Gastroesophageal sphincter (tissue), 4 donors: Measurements from ENCODE around the gene SETD1A. TPM values are rescaled to one million over a fixed set of nuclear protein-coding genes. Genes with fewer than 3 reads are reported as not detected.

Experiments used
- ATAC-seq: fragments of 150-250 bp; one replicate; pipeline ENCODE4 v1.9.1; 2016; ENCODE audit warnings: mild to moderate bottlenecking, moderate library complexity
- H3K27ac ChIP-seq, 4 donors: fragments of 200-600 bp; sonication (generic) in 3 of 4; 1 replicate in 3 of 4; 2 replicates in 1 of 4; pipeline ENCODE4 v1.5.1; 2016 to 2019
- H3K27me3 ChIP-seq: fragments of 200-600 bp; sonication (generic); one replicate; pipeline ENCODE4 v1.5.1; 2019
- H3K36me3 ChIP-seq, 2 donors: fragments of 200-600 bp; sonication (generic); one replicate each; pipeline ENCODE4 v1.5.1; 2019; ENCODE audit warnings: control low read depth in 1 of 2
- H3K4me1 ChIP-seq, 3 donors: fragments of 200-600 bp; sonication (generic); 1 replicate in 2 of 3; 2 replicates in 1 of 3; pipeline ENCODE4 v1.5.1; 2016 to 2019; ENCODE audit warnings: control low read depth in 2 of 3
- H3K4me3 ChIP-seq, 2 donors: fragments of 200-600 bp; sonication (generic); one replicate each; pipeline ENCODE4 v1.5.1; 2019; ENCODE audit warnings: mild to moderate bottlenecking in 1 of 2, moderate library complexity in 1 of 2
- H3K9me3 ChIP-seq, 3 donors: fragments of 200-600 bp; sonication (generic); one replicate each; pipeline ENCODE4 v1.5.1; 2017 to 2019; ENCODE audit warnings: control low read depth in 2 of 3
- CTCF ChIP-seq, 4 experiments: fragments of 200-600 bp in 2 of 4; fragments of 450-650 bp in 2 of 4; sonication (generic) in 1 of 4; IDR thresholded peaks; one replicate each; pipeline ENCODE4 v1.5.1; 2017 to 2019; ENCODE audit warnings: antibody characterized with exemption in 4 of 4, mild to moderate bottlenecking in 2 of 4, moderate library complexity in 2 of 4
- EP300 ChIP-seq: sonication (generic); formaldehyde crosslinking; IDR thresholded peaks from one replicate; pipeline ENCODE4 v1.6.1; 2017; ENCODE audit warnings: antibody characterized with exemption, mild to moderate bottlenecking
- POLR2A ChIP-seq, 2 donors: fragments of 450-650 bp; IDR thresholded peaks; one replicate each; pipeline ENCODE4 v1.6.1; 2017; ENCODE audit warnings: antibody characterized with exemption in 2 of 2, mild to moderate bottlenecking in 2 of 2, moderate library complexity in 1 of 2
- POLR2AphosphoS5 ChIP-seq: sonication (generic); formaldehyde crosslinking; IDR thresholded peaks from one replicate; pipeline ENCODE4 v1.6.1; 2017; ENCODE audit warnings: antibody characterized with exemption
- WGBS, 2 donors: methylation state at CpG; one replicate each; pipeline ENCODE4 v1.1.5; 2018; ENCODE audit warnings: low coverage in 1 of 2; 5-methylcytosine and 5-hydroxymethylcytosine counted together
- total RNA-seq, 4 donors: library from RNA; depleted of rRNA; stranded (reverse); fragments of >200 nt; gene quantifications; one replicate each; pipeline ENCODE4 v1.1.0, GENCODE V29; 2016

SETD1A gene
- total RNA-seq, 4 donors from 2014 or later: 5.5 to 12.9 (median 10.1) TPM

- H3K9me3 ChIP-seq: no peaks in the 10 kb centered on the region
- H3K36me3 ChIP-seq: no peaks in the 10 kb centered on the region
- WGBS, 2 donors: 76% methylated on average over 2 of the region's 9 CpGs; no CpG with 5 or more reads in 1 of the 2 donors
- peaks cover 0 to 2% (median under 1%) of the 10 kb centered on the region in 3 donors for H3K4me1 ChIP-seq
- no peak overlapping the region for H3K4me3 ChIP-seq
- H3K27ac ChIP-seq: no peak overlapping the region
- TF ChIP-seq CTCF (IDR thresholded peaks at IDR 0.05): no peak
- TF ChIP-seq EP300: no peak
- no peak for TF ChIP-seq POLR2AphosphoS5
- TF ChIP-seq POLR2A (IDR thresholded peaks at IDR 0.05): no peak
- H3K27me3 ChIP-seq: peaks cover 18% of the 10 kb centered on the region
- no peak for ATAC-seq
Measured at GRCh38 chr16:31002862-31003341, 45.3 kb downstream of the SETD1A start.

- TF ChIP-seq EP300 (no peak), POLR2AphosphoS5 (no peak), POLR2A (IDR thresholded peaks at IDR 0.05) (no peak), CTCF (IDR thresholded peaks at IDR 0.05) (no peak)
- H3K4me3 ChIP-seq: no peak overlapping the region
- 87 to 90% methylated on average over 6 of the region's 6 CpGs for WGBS, 2 donors
- peaks cover 26% of the 10 kb centered on the region for H3K27me3 ChIP-seq
- H3K9me3 ChIP-seq: no peaks in the 10 kb centered on the region
- H3K36me3 ChIP-seq: no peaks in the 10 kb centered on the region
- ATAC-seq: no peak
- no peaks in the 10 kb centered on the region for H3K4me1 ChIP-seq
- H3K27ac ChIP-seq: no peak overlapping the region
Measured at GRCh38 chr16:31003744-31004143, 46.2 kb downstream of the SETD1A start.

- 100% methylated on average over 1 of the region's 2 CpGs; no CpG with 5 or more reads in 1 of the 2 donors for WGBS, 2 donors
- peaks cover 35% of the 10 kb centered on the region for H3K27me3 ChIP-seq
- H3K36me3 ChIP-seq: no peaks in the 10 kb centered on the region
- no peak overlapping the region for H3K4me3 ChIP-seq
- no peaks in the 10 kb centered on the region for H3K9me3 ChIP-seq
- no peak for ATAC-seq
- H3K4me1 ChIP-seq: no peaks in the 10 kb centered on the region
- H3K27ac ChIP-seq: no peak overlapping the region
- TF ChIP-seq POLR2A (IDR thresholded peaks at IDR 0.05) (no peak), POLR2AphosphoS5 (no peak), EP300 (no peak), CTCF (IDR thresholded peaks at IDR 0.05) (no peak)
Measured at GRCh38 chr16:31004658-31005057, 47.1 kb downstream of the SETD1A start.

- WGBS, 2 donors: 72 to 81% methylated on average over 5 to 8 of the region's 16 CpGs
- TF ChIP-seq POLR2A (IDR thresholded peaks at IDR 0.05) (no peak), EP300 (no peak), CTCF (IDR thresholded peaks at IDR 0.05) (no peak), POLR2AphosphoS5 (no peak)
Measured at GRCh38 chr16:31005350-31006085, 48.0 kb downstream of the SETD1A start.

GRCh38 chr16:31006086-31006385 lies 48.5 kb downstream of the SETD1A start:
- H3K9me3 ChIP-seq: no peaks in the 10 kb centered on the region
- TF ChIP-seq POLR2A (IDR thresholded peaks at IDR 0.05) (no peak), EP300 (no peak), POLR2AphosphoS5 (no peak), CTCF (IDR thresholded peaks at IDR 0.05) (no peak)
- no peak overlapping the region for H3K4me3 ChIP-seq
- no peaks in the 10 kb centered on the region for H3K36me3 ChIP-seq
- peaks cover 0 to 7% (median 0%) of the 10 kb centered on the region in 3 donors for H3K4me1 ChIP-seq
- no peak for ATAC-seq
- H3K27ac ChIP-seq: no peak overlapping the region
- WGBS, 2 donors: 62% methylated on average over 7 of the region's 7 CpGs; no CpG with 5 or more reads in 1 of the 2 donors
- H3K27me3 ChIP-seq: peaks cover 49% of the 10 kb centered on the region

More at GRCh38 chr16:31005350-31006085, 48.0 kb downstream of the SETD1A start:
- Histone ChIP-seq H3K36me3 (no peaks in the 10 kb centered on the region), H3K27me3 (peaks cover 44% of the 10 kb centered on the region), H3K4me1 (peaks cover 0 to 1% (median 0%) of the 10 kb centered on the region in 3 donors), H3K4me3 (no peak overlapping the region), H3K27ac (no peak overlapping the region), H3K9me3 (no peaks in the 10 kb centered on the region)
- no peak for ATAC-seq
